GM19043 (cell line): Measurements from ENCODE around the gene OR8S1.
"Not testable (repeated sequence)": the region's sequence is repeated elsewhere in the genome, so short reads cannot be mapped to it uniquely, and the experiment has no call there.

Source experiments
- ATAC-seq: cut with Tn5 transposase; IDR thresholded peaks from one replicate; pipeline ENCODE4 v1.9.1; 2021; ENCODE audit warnings: low read depth; ENCODE audit not compliant: unreplicated experiment

The OR8S1 gene

DNA sequence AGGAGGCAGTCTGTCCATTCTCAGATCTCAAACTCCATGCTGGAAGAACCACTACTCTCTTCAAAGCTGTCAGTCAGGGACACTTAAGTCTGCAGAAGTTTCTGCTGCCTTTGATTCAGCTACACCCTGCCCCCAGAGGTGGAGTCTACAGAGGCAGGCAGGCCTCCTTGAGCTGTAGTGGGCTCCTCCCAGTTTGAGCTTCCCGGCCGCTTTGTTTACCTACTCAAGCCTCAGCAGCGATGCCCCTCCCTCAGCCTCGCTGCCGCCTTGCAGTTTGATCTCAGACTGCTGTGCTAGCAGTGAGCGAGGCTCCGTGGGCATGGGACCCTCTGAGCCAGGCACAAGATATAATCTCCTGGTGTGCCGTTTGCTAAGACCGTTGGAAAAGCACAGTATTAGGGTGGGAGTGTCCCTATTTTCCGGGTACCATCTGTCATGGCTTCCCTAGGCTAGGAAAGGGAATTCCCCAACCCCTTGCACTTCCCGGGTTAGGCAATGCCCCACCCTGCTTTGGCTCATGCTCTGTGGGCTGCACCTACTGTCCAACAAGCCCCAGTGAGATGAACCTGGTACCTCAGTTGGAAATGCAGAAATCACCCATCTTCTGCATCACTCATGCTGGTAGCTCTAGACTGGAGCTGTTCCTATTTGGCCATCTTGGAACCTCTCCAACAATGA is 28.4 kb downstream of the OR8S1 start:
- ATAC-seq = not testable (repeated sequence)

- ATAC-seq = no peak
These were observed 31.2 kb downstream of the OR8S1 start for GRCh38 chr12:48556631-48557030.

DNA sequence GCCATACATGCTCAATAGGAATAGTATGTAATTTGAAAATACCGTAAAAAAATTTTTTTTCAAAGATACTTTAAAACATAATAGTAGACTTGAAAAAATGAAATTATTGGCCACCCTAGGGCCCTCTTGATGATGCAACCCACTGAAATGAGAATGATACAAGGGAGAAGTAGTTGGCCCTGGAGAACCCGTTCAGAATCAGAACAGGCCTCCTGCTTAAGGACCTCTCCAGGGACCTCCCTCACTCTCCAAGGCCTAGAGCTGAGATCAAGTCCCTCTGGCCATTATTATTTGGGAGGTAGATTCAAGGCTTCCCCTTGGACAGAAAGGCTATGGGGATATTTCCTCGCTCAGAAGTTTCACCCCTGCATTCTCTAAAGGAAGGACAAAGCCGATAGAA is 32.5 kb downstream of the OR8S1 start:
- no peak for ATAC-seq

DNA sequence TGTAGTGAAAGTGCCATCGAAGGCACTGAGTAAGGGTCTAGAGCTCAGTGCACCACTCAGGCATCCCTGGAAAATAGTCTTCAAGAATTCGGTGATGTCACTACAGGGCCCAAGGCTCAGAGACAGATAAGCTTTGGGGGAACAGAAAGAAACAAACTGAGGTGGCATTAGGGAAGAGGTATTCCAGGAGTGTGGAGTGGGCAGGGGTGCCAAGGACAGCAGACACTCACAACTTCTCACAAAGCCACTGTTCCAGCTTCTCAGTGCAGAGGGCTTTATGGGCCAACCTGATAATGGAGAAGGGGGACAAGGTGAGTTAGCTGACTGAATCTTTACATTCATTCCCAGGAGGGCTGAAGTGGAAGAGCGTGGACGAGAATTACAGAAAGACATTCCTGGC is 42.3 kb downstream of the OR8S1 start:
- no peak for ATAC-seq

DNA sequence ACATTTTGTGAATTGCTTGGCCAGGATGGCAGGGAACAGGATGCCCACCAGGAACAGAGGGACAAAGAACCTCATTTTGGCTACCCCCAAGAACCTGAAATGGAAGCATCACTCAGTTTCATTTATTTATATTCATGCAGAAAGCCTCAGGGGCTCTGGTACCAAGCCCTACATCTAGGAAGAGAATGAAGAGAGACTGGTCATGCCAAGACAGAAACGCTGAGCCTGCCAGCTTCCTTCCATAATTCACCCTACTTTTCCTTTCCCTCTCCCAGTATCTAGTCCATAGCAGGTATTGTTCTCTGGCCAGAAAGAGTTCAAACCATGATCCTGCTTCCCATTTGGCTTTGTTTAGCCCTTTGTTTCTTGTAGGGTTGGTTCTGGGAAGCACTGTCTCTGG is 44.5 kb downstream of the OR8S1 start, which contains the start of gene LALBA:
Gene LALBA, minus strand, starts transcription at position 101 of the 400 bp plus-strand sequence. Its CDS starts 26 bp downstream, at position 75.
- no peak for ATAC-seq

DNA sequence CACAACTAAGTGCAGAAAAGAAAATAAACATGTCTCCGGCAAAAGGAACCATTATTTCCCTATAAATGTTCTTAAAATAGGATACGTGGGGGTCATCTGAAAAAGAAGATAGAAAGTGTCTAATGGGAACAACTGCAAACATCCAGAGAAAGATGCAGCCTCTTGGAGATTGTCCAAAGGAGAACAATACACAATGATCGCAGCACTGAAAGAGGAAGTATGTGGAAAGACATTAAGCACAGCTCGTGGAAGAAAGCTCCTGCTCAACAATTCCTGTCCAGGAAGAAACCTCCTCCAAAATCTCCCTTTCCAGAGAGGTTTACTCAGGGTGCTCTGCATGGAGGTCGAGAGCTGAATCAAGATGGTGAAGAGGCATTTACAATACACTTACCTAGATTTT is 46.9 kb downstream of the OR8S1 start:
- no peak for ATAC-seq
